AG04449 (cell line): ENCODE measurements around the gene BRD3.

Experiments
- CTCF ChIA-PET: fragments of 350-600 bp; formaldehyde crosslinking; extraction: SDS; loops from one replicate; lab custom pipeline; 2021; ENCODE audit warnings: antibody characterized with exemption; lab: Yijun Ruan, JAX
- POLR2A ChIA-PET: fragments of 400-600, 350-600 bp; formaldehyde crosslinking; extraction: SDS; loops from one replicate; lab custom pipeline; 2020; ENCODE audit warnings: antibody characterized with exemption, inconsistent platforms; lab: Yijun Ruan, JAX
- DNase-seq: peaks from one replicate; pipeline ENCODE4 v3.0.0-alpha.2; 2010; ENCODE audit warnings: low read depth, low spot score
- H3K4me3 ChIP-seq: 2 replicates; pipeline ENCODE4 v1.5.1; 2011; ENCODE audit warnings: low read depth, mild to moderate bottlenecking, control low read depth, low read length
- TF ChIP-seq, protein P1 (sequence below): IDR thresholded peaks from one replicate; pipeline ENCODE4 v1.5.1; 2011; ENCODE audit warnings: mild to moderate bottlenecking, moderate library complexity, low read length, control low read depth, inconsistent platforms; ENCODE audit not compliant: insufficient read depth; ENCODE audit errors: missing control alignments

Gene BRD3

DNA sequence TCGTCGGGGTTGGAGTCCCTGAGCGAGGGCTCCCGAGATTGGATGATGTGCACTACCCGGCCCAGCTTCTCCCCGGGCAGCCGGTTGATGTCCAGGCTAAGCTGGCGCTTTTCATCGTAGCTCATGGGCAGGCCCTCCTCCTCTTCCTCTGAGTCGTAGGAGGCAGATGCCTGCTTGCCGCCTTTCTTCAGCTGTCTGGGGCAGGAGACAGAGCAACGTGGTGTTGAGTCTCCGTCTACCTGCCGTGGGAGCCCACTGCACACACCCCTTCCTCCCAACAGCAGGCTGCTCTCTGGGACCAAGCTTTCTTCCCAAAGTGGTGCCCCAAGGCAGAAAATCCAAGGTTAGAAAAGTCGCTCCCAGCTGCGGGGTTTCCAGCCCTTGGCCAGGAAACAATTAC, 31.7 kb downstream of the BRD3 start:
- no peak for DNase-seq
- ChIA-PET CTCF (interaction anchor here (1.7 kb wide), 1 partner anchor 10 kb away, joined by 6 read pairs; no protein-coding TSS in a partner anchor), POLR2A (no interaction called here)

DNA sequence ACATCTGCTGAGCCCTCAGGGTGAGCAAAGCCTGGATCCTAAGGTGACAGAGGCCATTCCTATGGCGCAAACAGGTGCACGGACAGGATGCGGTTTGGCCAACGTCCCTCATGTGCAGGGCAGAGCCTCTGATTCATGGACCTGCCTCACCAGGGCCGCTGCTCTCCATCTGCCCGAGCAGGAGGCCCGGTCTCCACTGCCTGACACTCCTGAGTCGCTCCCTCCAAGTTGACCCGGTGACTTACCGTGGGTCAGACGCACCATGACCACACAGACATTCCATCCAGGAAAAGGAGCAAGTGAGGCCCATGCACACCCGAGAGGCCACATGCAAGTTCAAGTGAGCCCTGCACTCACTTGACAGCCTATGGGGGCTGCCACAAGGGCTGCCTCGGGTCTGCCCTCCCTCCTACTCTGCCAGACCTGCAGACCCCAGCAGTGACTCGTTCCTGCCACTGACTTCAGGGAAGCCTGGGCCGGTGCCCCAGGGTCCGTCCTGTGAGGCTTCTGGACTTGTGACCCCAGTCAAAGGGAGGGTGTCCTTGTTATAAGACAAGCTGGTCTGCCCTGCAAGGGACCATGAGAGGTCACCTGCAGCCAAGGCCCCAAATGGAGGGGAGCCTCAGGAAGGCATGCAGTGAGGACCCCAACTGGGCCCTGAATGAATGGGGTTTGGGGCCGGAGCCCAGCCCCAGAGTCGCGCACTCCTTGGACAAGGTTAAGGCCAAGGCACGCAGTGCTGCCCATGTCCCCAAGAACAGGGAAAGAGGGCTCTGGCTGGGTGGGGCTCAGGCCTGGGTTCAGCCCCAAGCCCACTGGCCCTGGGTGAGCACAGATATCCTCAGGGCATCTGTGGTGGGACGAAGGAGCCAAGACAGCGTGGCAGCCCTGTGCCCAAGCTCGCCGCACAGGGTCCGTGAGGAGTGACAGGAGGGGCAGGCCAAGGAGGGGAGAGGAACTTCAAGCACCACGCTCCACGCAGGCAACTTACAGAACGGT, 32.5 kb downstream of the BRD3 start:
- TF ChIP-seq, protein P1, sequence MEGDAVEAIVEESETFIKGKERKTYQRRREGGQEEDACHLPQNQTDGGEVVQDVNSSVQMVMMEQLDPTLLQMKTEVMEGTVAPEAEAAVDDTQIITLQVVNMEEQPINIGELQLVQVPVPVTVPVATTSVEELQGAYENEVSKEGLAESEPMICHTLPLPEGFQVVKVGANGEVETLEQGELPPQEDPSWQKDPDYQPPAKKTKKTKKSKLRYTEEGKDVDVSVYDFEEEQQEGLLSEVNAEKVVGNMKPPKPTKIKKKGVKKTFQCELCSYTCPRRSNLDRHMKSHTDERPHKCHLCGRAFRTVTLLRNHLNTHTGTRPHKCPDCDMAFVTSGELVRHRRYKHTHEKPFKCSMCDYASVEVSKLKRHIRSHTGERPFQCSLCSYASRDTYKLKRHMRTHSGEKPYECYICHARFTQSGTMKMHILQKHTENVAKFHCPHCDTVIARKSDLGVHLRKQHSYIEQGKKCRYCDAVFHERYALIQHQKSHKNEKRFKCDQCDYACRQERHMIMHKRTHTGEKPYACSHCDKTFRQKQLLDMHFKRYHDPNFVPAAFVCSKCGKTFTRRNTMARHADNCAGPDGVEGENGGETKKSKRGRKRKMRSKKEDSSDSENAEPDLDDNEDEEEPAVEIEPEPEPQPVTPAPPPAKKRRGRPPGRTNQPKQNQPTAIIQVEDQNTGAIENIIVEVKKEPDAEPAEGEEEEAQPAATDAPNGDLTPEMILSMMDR, result no peak
- POLR2A ChIA-PET, result no interaction called here
- CTCF ChIA-PET, result interaction anchor here (0.8 to 1.7 kb wide), 2 partner anchors 9 kb away, joined by 3 to 6 read pairs; no protein-coding TSS in a partner anchor
- no peak for DNase-seq
- no peak overlapping the region for H3K4me3 ChIP-seq

More for the DNA sequence above, 31.7 kb downstream of the BRD3 start:
- no peak overlapping the region for H3K4me3 ChIP-seq
- TF ChIP-seq, protein P1, result no peak

- POLR2A ChIA-PET, result no interaction called here
- TF ChIP-seq, protein P1, result no peak
- CTCF ChIA-PET, result interaction anchor here (0.8 kb wide), 1 partner anchor 8 kb away, joined by 3 read pairs; no protein-coding TSS in a partner anchor
- H3K4me3 ChIP-seq, result no peak overlapping the region
- no peak for DNase-seq
These were observed 33.4 kb downstream of the BRD3 start for GRCh38 chr9:134034215-134035040.

- ChIA-PET CTCF (no interaction called here), POLR2A (no interaction called here)
- H3K4me3 ChIP-seq, result no peak overlapping the region
- no peak for DNase-seq
- TF ChIP-seq, protein P1, result no peak
These were observed 34.2 kb downstream of the BRD3 start for GRCh38 chr9:134033516-134034214.

DNA sequence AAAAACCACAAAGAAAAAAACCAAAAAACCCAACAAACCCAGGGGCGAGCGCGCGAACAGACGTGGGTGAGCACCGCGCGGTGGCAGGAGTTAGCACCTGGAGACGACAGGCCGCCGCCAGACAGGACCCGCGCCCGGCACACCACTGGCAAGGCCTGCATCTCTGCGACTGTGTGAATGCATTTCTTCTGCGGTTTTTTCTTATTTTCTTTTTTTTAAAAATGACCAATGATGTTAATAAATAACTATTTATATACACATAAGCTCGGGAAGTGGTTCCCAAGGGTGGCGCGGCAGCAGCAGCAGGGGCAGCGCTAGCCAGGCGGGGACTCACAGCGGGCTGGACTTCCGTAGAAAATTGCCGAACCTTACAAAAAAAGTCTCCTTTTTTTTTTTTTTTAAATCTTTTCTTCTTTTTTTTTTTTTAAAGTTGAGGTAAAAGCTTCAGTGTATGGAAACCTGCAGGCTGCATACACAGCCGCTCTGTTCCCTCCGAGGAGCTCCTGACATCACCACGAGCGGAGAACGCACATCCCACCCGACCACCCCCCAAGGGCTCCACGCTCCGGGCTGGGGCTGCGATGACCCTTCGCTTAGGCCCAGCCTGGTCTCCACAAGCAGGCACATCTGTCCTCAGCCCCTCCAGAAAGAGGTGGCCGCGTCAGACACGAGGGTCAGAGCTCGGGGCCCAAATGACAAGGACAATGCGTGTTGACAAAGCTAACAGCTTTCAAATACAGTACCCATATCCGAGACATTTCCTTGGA, 35.2 kb downstream of the BRD3 start:
- TF ChIP-seq, protein P1, result no peak
- no peak for DNase-seq
- no peak overlapping the region for H3K4me3 ChIP-seq
- ChIA-PET CTCF (no interaction called here), POLR2A (no interaction called here)
